DMS114 treated with DMSO at 0.1 percent for 48 hours (cell line): ENCODE measurements around the gene RAD9A.

Experiments used
- DNase-seq: peaks from one replicate; lab custom pipeline; 2025; ENCODE audit not compliant: unreplicated experiment; lab: John Stamatoyannopoulos, UW

RAD9A gene

GRCh38 chr11:67356864-67357561 is 34.8 kb upstream of the RAD9A start:
- DNase-seq: peak; percentile 84

GRCh38 chr11:67357831-67358670 is 33.7 kb upstream of the RAD9A start:
- DNase-seq: no peak

GRCh38 chr11:67364169-67364568 is 27.6 kb upstream of the RAD9A start:
- DNase-seq: no peak

GRCh38 chr11:67364783-67365722 is 26.7 kb upstream of the RAD9A start:
- DNase-seq: no peak

- DNase-seq: no peak
These were observed 25.9 kb upstream of the RAD9A start for GRCh38 chr11:67365736-67366444.

- DNase-seq: no peak
These were observed 25.2 kb upstream of the RAD9A start for GRCh38 chr11:67366546-67366945.

GRCh38 chr11:67366961-67367760 is 24.6 kb upstream of the RAD9A start:
- DNase-seq: no peak

GRCh38 chr11:67367761-67368227 is 24.0 kb upstream of the RAD9A start:
- DNase-seq: no peak

- no peak for DNase-seq
These were observed 23.2 kb upstream of the RAD9A start for GRCh38 chr11:67368621-67369020.

GRCh38 chr11:67369275-67369674 is 22.5 kb upstream of the RAD9A start:
- DNase-seq: no peak

- no peak for DNase-seq
These were observed 21.9 kb upstream of the RAD9A start for GRCh38 chr11:67369801-67370284.

GRCh38 chr11:67370351-67371076 is 21.3 kb upstream of the RAD9A start:
- no peak for DNase-seq

GRCh38 chr11:67371189-67371910 is 20.4 kb upstream of the RAD9A start:
- DNase-seq: peak; percentile 71

- DNase-seq: no peak
These were observed 19.9 kb upstream of the RAD9A start for GRCh38 chr11:67371911-67372320.

GRCh38 chr11:67372321-67372992 is 19.3 kb upstream of the RAD9A start:
- DNase-seq: no peak

GRCh38 chr11:67372993-67373647 is 18.7 kb upstream of the RAD9A start, which contains the start of gene CLCF1:
Gene CLCF1, minus strand, starts transcription at chr11:67373598. Its CDS starts 59 bp downstream, at chr11:67373539.
- no peak for DNase-seq
